Measurements from ENCODE around the gene NR1I2.
A peak's percentile ranks its signal among the peaks of the same experiment; 100 is the strongest.

The NR1I2 gene

GRCh38 chr3:119779731-119780383 lies 2.0 kb upstream of the NR1I2 start:
- no peak for DNase-seq

GRCh38 chr3:119782460-119782859 lies 559 bp downstream of the NR1I2 start:
- no peak for DNase-seq

- DNase-seq = no peak
These were observed 1.4 kb downstream of the NR1I2 start for GRCh38 chr3:119783255-119783654.

GRCh38 chr3:119783883-119784282 lies 2.0 kb downstream of the NR1I2 start:
- no peak for DNase-seq

GRCh38 chr3:119786409-119786808 lies 4.5 kb downstream of the NR1I2 start:
- no peak for DNase-seq

- DNase-seq = no peak
These were observed 8.5 kb downstream of the NR1I2 start for GRCh38 chr3:119790369-119790768.

- DNase-seq = no peak
These were observed 10.4 kb downstream of the NR1I2 start for GRCh38 chr3:119792270-119792669.

- DNase-seq = no peak
These were observed 12.5 kb downstream of the NR1I2 start for GRCh38 chr3:119794401-119794800.

GRCh38 chr3:119794971-119795612 lies 13.2 kb downstream of the NR1I2 start:
- no peak for DNase-seq

GRCh38 chr3:119795849-119796248 lies 13.9 kb downstream of the NR1I2 start:
- no peak for DNase-seq

GRCh38 chr3:119796368-119796767 lies 14.5 kb downstream of the NR1I2 start:
- DNase-seq = no peak

- no peak for DNase-seq
These were observed 14.9 kb downstream of the NR1I2 start for GRCh38 chr3:119796785-119797184.

GRCh38 chr3:119800844-119801243 lies 18.9 kb downstream of the NR1I2 start:
- DNase-seq = no peak

- no peak for DNase-seq
These were observed 26.3 kb downstream of the NR1I2 start for GRCh38 chr3:119808244-119808643.

- DNase-seq = no peak
These were observed 26.9 kb downstream of the NR1I2 start for GRCh38 chr3:119808843-119809242.

GRCh38 chr3:119809249-119810017 lies 27.5 kb downstream of the NR1I2 start:
- DNase-seq = no peak

GRCh38 chr3:119810018-119810435 lies 28.1 kb downstream of the NR1I2 start:
- DNase-seq = peak; percentile 55

GRCh38 chr3:119812491-119813058 lies 30.7 kb downstream of the NR1I2 start:
- no peak for DNase-seq

GRCh38 chr3:119815716-119816115 lies 33.8 kb downstream of the NR1I2 start:
- no peak for DNase-seq

GRCh38 chr3:119817071-119817470 lies 35.2 kb downstream of the NR1I2 start:
- DNase-seq = no peak

- DNase-seq = no peak
These were observed 35.9 kb downstream of the NR1I2 start for GRCh38 chr3:119817583-119818363.

- DNase-seq = no peak
These were observed 37.0 kb downstream of the NR1I2 start for GRCh38 chr3:119818937-119819336.

- no peak for DNase-seq
These were observed 37.9 kb downstream of the NR1I2 start for GRCh38 chr3:119819806-119820205.
